NCI-H774 (cell line): ENCODE results near the gene CPEB4.

ENCODE experiments used
- DNase-seq: peaks from one replicate; lab custom pipeline; 2025; lab: John Stamatoyannopoulos, UW

The CPEB4 gene

GRCh38 chr5:173916233-173916632 is 28.1 kb downstream of the CPEB4 start:
- DNase-seq = no peak

- peak; percentile 73 for DNase-seq
These were observed 29.9 kb downstream of the CPEB4 start for GRCh38 chr5:173917788-173918786.

DNA sequence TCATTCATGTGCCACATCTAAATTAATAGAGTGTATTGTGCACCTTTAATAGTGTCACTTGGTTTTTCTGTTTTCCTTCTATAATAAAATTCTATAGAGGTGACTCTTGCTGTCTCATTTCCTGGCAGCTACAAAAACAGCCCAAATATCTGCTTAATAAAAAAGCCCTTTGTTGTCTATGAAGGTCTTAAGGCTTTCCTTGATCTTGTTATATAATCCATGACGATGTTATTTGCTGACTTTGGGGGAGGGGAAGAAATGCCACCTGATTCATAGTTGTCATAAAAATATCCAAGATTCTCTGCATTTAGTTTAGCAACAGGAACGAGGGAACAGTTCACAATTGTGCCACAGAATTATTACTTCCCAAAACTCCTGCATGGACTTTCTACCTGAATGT is 31.3 kb downstream of the CPEB4 start:
- no peak for DNase-seq

- DNase-seq = no peak
These were observed 32.0 kb downstream of the CPEB4 start for GRCh38 chr5:173920024-173920753.

- no peak for DNase-seq
These were observed 32.9 kb downstream of the CPEB4 start for GRCh38 chr5:173920866-173921555.

DNA sequence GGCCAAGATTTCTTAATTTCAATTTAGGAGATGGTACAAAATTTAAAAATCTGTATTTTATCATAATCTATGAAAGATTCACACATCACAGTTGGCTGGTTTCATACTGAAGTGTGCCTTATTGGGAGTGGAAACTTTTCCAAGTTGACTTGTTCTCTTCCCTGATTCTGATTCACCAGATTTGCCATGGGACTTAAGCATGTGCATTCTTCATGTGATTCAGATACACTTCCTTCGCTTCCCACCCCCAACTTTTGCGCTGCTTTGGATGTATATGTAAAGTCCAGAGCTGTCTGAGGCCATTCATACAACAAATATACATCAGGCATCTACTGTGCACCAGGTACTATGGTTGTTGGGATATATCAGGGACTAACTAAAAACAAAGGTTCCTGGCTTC is 34.4 kb downstream of the CPEB4 start:
- no peak for DNase-seq

GRCh38 chr5:173923218-173924095 is 35.3 kb downstream of the CPEB4 start:
- no peak for DNase-seq

GRCh38 chr5:173924899-173925298 is 36.8 kb downstream of the CPEB4 start:
- DNase-seq = no peak

- no peak for DNase-seq
These were observed 37.4 kb downstream of the CPEB4 start for GRCh38 chr5:173925449-173926071.

GRCh38 chr5:173926359-173926758 is 38.2 kb downstream of the CPEB4 start:
- DNase-seq = no peak

- DNase-seq = no peak
These were observed 40.9 kb downstream of the CPEB4 start for GRCh38 chr5:173928871-173929574.

- DNase-seq = no peak
These were observed 44.6 kb downstream of the CPEB4 start for GRCh38 chr5:173932695-173933139.

DNA sequence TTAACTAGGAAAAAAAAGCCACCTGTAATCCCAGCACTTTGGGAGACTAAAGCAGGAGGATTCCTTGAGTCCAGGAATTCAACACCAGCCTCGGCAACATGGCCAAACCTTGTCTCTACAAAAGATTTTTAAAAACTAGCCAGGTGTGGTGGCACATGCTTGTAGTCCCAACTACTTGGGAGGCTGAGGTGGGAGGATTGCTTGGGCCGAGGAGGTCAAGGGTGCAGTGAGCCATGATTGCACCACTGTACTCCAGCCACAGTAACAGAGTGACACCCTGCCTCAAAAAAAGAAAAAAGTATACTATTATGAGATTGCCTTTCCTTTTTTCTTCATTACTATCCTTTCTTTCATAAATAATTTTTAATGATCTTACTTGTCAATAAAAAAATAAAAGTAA is 45.8 kb downstream of the CPEB4 start:
- DNase-seq = no peak

- no peak for DNase-seq
These were observed 47.2 kb downstream of the CPEB4 start for GRCh38 chr5:173935396-173935795.

DNA sequence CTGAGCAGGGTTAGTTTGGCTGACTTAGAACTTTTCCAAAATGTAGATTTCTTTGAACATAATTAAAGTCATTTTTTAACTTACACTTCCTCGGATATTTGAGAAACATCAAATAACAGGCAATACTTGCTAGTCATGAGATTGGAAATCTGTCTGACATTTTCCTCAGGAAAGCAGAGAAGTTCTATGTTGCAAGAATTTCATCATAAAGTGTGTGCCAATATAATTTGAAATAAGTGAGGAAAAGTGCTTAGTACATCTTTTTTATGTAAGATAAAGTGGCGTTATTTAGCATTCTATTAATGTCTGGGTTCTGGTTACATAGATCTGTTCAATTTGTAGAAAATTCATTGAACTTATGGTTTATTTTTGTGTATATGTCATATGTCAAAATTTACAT is 52.1 kb downstream of the CPEB4 start:
- no peak for DNase-seq

DNA sequence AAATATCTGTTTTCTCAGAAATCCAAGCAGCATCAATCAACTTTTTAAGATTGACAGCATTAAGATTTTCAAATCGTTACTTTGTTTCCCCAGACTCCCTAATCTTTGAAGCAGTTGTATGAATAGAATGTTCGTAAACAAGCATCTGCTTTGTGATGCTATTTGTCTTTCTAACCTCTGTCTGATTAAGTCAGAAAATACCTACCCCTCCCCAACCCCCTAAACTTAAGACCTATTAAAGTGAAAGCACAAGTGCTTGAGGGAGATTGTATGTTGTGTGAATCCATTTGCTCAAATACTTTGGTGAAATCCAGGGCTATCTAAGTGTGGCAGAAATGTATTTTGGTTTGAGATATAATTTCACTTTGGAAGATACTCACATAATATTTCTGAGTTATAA is 53.0 kb downstream of the CPEB4 start:
- DNase-seq = no peak

- no peak for DNase-seq
These were observed 53.7 kb downstream of the CPEB4 start for GRCh38 chr5:173941758-173942401.

DNA sequence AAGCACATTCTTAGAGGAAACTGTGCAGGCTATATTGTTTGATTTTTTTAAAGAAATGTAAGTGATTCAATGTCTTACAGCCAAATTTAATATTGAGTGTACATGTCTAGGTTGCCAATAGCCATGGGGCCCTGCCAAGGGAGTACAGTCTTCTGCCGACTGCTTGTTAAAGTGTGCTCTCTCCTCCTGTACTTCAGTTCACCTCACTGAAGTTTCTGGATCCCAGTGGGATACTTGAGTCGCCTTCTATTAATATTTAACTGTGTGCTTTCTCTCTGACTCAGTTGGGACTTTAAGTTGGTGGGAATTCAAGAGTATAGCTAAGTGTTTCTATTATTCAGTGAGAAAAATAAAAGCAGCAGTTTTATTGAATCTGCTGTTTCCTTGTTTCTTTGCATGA is 56.4 kb downstream of the CPEB4 start:
- no peak for DNase-seq

GRCh38 chr5:173945160-173945559 is 57.0 kb downstream of the CPEB4 start:
- DNase-seq = no peak

- no peak for DNase-seq
These were observed 58.2 kb downstream of the CPEB4 start for GRCh38 chr5:173946323-173946722.
